GM21381 (cell line): ENCODE results near the gene TTLL12.
A peak's percentile ranks its signal among the peaks of the same experiment; 100 is the strongest.

Experiments
- ATAC-seq: cut with Tn5 transposase; IDR thresholded peaks from one replicate; pipeline ENCODE4 v1.9.1; 2021; ENCODE audit warnings: mild to moderate bottlenecking, moderate library complexity; ENCODE audit not compliant: unreplicated experiment

The TTLL12 gene

GRCh38 chr22:43200555-43200954 is 13.6 kb upstream of the TTLL12 start:
- no peak for ATAC-seq

DNA sequence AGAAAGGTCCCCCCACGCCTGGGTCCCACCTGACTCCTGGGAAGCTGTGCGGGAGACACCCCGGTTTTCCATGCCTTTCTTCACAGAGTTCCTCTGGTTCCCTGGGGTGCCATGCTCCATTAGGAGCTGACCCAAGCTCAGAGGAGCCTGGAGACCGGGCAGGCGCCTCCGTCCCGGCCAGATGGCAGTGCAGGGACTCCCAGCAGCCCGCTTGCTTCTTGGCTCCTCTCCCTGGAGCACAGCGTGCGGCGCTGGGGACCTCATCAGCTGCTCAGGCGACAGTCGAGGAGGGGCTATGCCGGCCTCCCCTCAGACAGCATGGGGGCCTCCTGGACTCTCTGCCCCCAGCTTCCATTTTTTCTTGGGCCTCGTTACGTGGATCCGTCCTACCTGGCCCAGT is 13.1 kb upstream of the TTLL12 start:
- ATAC-seq = no peak

- ATAC-seq = no peak
Observed at GRCh38 chr22:43199541-43199940, 12.6 kb upstream of the TTLL12 start.

- ATAC-seq = no peak
Observed at GRCh38 chr22:43198936-43199335, 12.0 kb upstream of the TTLL12 start.

DNA sequence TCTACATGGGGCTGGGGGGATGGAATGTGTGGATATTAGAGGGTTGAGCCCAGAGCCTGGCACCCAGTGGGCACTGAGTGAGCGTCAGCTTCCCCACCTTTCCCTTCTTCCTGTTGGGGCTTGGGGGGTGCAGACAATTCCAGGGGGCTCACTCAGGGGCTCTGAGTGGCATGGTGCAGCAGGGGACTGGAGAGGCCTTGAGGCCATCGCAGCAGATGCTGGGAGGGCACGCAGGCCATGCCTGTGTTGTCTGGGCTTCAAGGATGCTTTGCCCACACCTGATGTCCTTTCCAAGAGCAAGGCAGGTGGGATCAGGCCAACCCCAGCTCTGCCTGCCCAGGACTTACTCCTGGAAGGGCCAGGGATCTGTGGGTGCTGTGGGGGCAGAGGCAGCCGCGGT is 11.2 kb upstream of the TTLL12 start:
- no peak for ATAC-seq

DNA sequence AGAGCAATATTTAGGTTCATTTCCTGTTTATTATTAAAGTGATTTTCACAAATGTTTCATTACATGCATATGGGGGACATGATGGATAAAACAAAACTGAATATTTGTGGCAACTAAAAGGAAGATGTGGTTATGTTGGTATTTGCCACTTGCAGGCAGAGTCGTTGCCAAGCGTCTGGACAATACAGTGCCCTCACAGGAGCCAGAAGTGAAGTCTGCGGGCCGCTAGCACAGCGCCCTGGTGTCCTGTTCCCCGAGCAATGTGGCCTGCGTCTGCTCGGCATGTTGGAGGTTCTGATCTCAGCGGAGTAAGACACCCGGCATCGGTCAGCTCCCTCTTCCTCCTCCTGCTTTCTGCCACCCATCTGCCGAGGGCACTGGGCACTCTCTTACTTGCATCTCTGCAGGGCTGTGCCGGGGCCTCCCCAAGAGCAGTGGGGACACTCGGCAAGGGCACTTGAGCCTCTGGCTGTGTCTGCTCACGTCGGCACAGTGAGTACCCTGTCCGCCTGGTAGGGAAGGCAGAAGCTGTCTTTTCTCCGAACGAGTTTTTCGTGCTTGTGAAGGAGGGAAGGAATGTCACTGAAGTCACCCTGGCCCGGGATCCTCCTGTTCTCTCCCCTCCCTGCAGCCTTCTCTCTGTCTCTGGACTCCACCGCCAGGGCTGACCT is 10.5 kb upstream of the TTLL12 start:
- no peak for ATAC-seq

GRCh38 chr22:43191831-43192230 is 4.9 kb upstream of the TTLL12 start:
- ATAC-seq = no peak

DNA sequence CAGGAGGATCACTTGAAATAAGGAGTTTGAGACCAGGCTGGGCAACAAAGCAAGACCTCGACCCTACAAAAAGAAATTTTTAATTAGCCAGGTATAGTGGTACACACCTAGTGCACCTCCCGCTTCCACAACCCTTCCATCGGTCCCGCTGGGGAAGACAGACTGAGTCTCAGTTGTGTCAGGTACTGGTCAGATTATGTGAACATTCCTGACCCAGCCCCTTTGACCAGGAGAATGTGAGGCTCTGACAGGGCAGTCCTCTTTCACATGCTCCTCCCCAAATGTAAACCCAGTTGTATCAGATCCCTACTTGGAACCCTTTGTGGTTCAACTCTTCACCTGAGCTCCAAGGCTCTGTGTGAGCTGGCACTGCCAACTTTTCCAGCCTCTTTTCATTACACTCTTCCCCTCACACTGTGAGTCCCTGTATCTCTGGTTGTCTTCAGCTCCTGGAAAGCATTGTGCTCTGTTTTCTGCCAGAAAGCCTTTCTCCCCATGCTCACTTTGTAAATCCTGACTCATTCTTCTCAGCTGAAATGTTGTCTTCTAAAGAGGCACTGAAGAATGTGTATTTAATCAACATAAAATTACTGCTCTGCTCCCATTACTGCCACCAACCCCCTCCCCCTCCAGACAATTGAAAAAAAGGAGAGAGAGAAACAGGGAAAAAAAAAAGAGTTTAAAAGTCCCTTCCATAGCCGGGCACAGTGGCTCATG is 2.1 kb upstream of the TTLL12 start:
- ATAC-seq = no peak

DNA sequence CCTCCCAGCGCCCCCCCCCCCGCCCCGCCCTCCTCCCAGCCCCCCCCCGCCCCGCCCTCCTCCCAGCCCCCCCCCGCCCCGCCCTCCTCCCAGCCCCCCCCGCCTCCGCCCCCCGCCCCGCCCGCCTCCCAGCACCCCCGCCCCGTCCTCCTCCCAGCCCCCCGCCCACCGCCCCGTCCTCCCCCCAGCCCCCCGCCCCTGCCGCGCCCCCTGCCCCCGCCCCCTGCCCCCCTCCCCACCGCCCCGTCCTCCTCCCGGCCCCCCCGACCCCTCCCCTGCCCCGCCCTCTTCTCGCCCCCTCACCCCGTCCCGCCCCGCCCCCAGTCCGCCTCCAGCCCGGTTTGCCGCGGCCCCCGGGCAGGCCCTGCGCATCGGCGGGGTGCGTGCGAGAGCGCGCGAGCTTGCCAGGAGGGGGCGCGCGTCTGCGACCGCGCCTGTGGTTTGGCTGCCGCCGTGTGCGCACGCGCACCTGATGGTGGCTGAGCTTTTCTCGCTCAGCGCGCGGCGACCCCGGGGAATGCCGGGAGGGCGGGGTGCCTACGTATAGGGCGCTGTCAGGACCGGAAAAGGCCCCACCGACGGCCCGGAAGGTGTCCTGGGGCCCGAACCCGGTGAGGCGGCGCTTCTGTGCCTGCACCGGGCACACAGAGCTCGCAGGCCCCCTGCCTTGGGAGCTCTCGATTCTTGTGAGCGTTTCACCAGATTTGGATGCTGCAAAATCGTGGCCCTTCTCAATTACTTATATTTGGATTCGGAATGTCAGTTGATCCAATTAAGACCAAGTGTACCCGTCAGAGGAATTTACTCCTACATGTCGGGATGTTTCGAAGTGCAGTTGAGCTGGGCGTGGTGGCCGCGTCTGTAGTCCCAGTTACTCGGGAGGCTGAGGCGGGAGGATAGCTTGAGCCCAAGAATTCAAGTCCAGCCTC is 501 bp upstream of the TTLL12 start:
- peak; percentile 75 for ATAC-seq

- ATAC-seq = no peak
Observed at GRCh38 chr22:43185860-43186261, 1.1 kb downstream of the TTLL12 start.

DNA sequence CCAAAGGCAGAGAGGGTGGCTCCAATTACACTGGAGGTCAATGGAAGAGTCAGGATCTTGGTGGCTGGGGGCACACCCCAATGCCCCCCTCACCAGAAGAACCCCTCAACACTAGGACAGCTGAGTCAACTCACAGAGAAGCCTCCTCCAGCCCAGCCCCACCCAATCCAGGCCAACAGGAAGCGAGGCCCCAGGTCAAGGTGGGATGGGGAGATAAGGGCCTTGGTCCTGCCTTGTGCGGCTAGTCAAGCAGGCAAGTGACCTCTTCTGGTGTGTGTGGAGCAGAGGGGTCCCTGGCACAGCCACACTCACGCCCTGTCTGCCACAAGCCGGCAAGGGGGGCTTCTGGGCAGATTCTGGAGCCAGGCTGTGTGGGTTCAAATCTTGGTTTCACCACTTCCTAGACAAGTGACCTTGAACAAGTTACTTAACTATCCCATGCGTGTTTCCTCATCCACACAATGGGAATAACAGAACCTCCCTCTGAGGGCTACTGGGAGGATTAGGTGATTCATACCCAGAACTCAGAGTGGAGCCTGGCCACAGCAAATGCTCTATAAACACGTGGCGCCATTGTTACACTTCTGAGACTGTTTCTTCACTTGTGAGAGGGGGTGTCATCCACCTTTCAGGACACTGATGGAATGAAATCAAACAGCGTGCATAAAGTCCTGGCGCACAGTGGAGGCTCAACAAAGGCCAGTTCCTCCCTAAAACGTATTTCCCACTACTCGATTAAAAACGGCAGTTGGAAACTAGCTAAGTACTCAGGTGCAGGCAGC is 3.2 kb downstream of the TTLL12 start:
- no peak for ATAC-seq

GRCh38 chr22:43182726-43183125 is 4.2 kb downstream of the TTLL12 start:
- no peak for ATAC-seq

GRCh38 chr22:43182118-43182517 is 4.8 kb downstream of the TTLL12 start:
- ATAC-seq = no peak

DNA sequence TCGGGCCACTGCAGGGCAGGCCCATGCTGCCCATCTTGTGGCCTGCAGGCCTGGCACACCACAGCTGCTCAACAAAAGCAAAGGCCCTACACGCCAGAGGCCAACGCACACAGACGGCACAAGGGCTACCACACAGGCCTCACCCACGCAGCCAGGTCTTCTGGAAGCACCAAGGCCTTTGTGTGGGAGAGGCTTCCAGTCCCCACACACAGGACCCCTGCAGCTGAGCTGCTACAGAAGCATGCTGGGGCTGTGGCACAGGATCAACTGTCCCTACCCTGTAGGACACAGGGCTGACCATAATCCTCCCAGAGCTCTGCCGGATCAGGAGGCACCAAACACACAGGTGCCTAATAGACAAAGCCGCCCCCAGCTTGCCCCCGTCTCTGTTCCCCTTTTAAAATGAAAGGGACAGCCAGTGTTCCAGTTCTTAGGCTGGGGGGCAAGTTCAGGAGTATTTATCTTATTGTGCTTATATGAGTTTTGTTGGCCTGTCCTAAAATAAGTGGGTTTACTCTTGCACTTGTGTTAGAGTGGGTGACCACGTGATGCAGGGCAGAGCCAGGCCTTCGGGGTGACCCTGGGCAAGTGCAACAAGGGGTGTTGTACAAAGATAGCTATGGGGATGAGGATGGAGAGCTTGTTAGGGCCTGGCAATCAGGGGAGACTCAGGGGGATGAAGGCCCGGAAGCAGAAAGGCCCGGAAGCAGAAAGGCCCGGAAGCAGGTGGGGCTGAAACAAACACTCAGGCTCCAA is 5.4 kb downstream of the TTLL12 start:
- no peak for ATAC-seq

DNA sequence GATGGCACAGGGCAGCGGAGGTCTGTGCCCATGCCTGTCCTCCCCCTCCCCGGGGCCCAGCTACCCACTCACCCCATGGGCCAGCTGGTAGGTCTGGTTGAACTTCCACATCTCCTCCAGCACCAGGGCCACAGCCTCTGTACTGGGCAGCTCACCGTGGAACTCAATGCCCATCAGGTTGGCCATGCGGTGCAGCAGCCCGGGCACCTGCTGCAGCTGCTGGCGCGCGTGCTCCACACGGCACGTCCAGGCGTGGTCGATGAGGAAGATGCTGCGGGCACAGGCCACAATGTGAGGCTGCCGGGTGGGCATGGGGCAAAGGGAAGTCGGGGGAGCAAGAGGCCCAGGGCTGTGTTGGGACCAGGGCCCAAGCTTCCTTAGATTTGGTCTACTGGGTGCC is 6.3 kb downstream of the TTLL12 start:
- no peak for ATAC-seq

DNA sequence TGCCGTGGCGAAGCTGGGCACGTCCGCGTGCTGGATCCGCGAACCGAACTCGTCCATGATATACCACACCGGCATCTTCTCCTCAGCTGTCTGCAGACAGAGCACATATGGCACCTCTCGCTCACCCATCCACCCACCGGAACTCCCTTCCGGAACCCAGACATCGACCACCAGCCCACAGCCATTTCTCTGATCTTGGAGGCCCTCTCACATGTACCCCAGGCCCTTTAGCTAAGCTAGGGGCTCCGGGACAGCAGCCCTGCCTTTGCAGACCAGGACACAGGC is 7.1 kb downstream of the TTLL12 start:
- no peak for ATAC-seq

- ATAC-seq = no peak
Observed at GRCh38 chr22:43179146-43179910, 7.6 kb downstream of the TTLL12 start.

GRCh38 chr22:43177479-43177878 is 9.5 kb downstream of the TTLL12 start:
- no peak for ATAC-seq

GRCh38 chr22:43176090-43176489 is 10.8 kb downstream of the TTLL12 start:
- no peak for ATAC-seq
